Measurements from ENCODE around the gene GOLGA6D. TPM values are rescaled to one million over a fixed set of nuclear protein-coding genes. Genes with fewer than 3 reads are reported as not detected.

The GOLGA6D gene
- total RNA-seq, 1 experiment from 2014 or later = 0.12 TPM

DNA sequence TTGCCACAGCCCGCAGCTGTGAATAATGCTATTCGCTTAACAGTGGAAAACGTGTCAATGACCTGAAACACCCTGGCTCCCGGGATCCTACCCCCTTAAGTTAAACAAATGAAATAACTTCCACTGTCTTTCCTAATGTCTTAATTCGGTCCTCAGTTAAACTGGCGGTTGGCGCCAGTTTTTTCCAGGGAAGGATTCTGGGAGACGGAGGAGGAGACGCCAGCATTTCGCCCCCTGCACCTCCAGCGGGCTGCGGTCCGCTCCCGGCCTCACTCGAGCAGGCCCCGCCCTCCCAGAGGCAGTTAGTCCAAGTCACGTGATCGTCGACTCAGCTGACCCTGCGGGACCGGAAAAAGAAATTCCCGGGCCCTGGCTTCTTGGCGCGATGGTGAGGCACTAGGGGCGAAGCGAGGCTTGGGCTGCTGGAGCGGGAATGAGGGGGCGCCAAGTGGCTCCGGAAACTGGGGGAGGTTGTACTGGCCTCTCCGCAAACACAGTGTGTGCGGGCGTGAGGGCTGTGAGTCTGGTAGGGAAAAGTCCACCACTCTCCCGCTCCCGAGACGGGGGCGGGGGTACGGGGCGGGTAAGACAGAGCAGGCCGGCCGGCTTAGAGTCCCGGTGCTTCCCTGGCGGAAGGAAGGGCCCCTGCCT is 53.2 kb downstream of the GOLGA6D start, which contains the start of gene COMMD4 (continued):
- TF ChIP-seq, protein P1, sequence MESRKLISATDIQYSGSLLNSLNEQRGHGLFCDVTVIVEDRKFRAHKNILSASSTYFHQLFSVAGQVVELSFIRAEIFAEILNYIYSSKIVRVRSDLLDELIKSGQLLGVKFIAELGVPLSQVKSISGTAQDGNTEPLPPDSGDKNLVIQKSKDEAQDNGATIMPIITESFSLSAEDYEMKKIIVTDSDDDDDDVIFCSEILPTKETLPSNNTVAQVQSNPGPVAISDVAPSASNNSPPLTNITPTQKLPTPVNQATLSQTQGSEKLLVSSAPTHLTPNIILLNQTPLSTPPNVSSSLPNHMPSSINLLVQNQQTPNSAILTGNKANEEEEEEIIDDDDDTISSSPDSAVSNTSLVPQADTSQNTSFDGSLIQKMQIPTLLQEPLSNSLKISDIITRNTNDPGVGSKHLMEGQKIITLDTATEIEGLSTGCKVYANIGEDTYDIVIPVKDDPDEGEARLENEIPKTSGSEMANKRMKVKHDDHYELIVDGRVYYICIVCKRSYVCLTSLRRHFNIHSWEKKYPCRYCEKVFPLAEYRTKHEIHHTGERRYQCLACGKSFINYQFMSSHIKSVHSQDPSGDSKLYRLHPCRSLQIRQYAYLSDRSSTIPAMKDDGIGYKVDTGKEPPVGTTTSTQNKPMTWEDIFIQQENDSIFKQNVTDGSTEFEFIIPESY (IDR thresholded peaks at IDR 0.05; ENCODE audit: extremely low read depth, insufficient replicate concordance, low read length) = no peak
- TF ChIP-seq ELF1 (IDR thresholded peaks at IDR 0.05; ENCODE audit: borderline replicate concordance, low read depth) (peak; percentile 68), CBX3 (IDR thresholded peaks at IDR 0.05; ENCODE audit: low read depth) (no peak), POLR2A (IDR thresholded peaks at IDR 0.05; ENCODE audit: borderline replicate concordance, extremely low read depth, insufficient read depth, insufficient read length) (no peak), POLR2AphosphoS5 (IDR thresholded peaks at IDR 0.05; ENCODE audit: low read depth, low read length) (peak; percentile 75), SP1 (IDR thresholded peaks at IDR 0.05; ENCODE audit: low read depth) (peak; percentile 35; the same call in 1 of the 2 replicates)
- TF ChIP-seq, protein P2, sequence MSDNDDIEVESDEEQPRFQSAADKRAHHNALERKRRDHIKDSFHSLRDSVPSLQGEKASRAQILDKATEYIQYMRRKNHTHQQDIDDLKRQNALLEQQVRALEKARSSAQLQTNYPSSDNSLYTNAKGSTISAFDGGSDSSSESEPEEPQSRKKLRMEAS (IDR thresholded peaks at IDR 0.05) = peak; percentile 84

- Histone ChIP-seq H3K4me3 (replicated peaks in 1 of 2; ENCODE audit: low read depth in 1 of 2, low read length in 2 of 2) (no peak overlapping the region), H3K36me3 (ENCODE audit: control insufficient read depth in 1 of 2, insufficient read depth in 2 of 2, low read length in 2 of 2) (no peaks in the 10 kb centered on the region), H3K27me3 (ENCODE audit: insufficient read depth, low read length) (no peaks in the 10 kb centered on the region), H3K4me1 (ENCODE audit: control insufficient read depth in 1 of 2, insufficient read depth in 2 of 2, low read length in 2 of 2) (peaks cover 9 to 14% of the 10 kb centered on the region in 2 experiments), H2AFZ (ENCODE audit: low read depth, low read length, poor library complexity, severe bottlenecking) (no peak overlapping the region), H4K20me1 (ENCODE audit: insufficient read depth) (no peaks in the 10 kb centered on the region), H3K9me3 (ENCODE audit: control insufficient read depth in 1 of 2, insufficient read depth in 1 of 2, low read depth in 1 of 2, low read length in 2 of 2) (no peaks in the 10 kb centered on the region), H3K79me2 (ENCODE audit: insufficient read depth, low read length) (peaks cover 13% of the 10 kb centered on the region), H3K9ac (ENCODE audit: low read length) (no peak overlapping the region), H3K4me2 (ENCODE audit: low read length) (no peak overlapping the region), H3K9me2 (ENCODE audit: insufficient read depth) (no peaks in the 10 kb centered on the region), H3K27ac (ENCODE audit: low read depth, low read length) (no peak overlapping the region)
- BruUV-seq (replicated peaks) = no TSS peak
- DNase-seq (ENCODE audit: low read depth, low spot score) = no peak
- RAD21 ChIA-PET (ENCODE audit: low non-redundant PET in 1 of 2, low total read pairs in 2 of 2, uncharacterized antibody in 2 of 2, unreplicated experiment in 2 of 2) = no interaction called here
- ATAC-seq = no peak
- TF ChIP-seq SRF (IDR thresholded peaks at IDR 0.05; ENCODE audit: low read depth) = no peak
- TF ChIP-seq SP1 (IDR thresholded peaks at IDR 0.05; ENCODE audit: low read depth) = no peak
- TF ChIP-seq, protein P3, sequence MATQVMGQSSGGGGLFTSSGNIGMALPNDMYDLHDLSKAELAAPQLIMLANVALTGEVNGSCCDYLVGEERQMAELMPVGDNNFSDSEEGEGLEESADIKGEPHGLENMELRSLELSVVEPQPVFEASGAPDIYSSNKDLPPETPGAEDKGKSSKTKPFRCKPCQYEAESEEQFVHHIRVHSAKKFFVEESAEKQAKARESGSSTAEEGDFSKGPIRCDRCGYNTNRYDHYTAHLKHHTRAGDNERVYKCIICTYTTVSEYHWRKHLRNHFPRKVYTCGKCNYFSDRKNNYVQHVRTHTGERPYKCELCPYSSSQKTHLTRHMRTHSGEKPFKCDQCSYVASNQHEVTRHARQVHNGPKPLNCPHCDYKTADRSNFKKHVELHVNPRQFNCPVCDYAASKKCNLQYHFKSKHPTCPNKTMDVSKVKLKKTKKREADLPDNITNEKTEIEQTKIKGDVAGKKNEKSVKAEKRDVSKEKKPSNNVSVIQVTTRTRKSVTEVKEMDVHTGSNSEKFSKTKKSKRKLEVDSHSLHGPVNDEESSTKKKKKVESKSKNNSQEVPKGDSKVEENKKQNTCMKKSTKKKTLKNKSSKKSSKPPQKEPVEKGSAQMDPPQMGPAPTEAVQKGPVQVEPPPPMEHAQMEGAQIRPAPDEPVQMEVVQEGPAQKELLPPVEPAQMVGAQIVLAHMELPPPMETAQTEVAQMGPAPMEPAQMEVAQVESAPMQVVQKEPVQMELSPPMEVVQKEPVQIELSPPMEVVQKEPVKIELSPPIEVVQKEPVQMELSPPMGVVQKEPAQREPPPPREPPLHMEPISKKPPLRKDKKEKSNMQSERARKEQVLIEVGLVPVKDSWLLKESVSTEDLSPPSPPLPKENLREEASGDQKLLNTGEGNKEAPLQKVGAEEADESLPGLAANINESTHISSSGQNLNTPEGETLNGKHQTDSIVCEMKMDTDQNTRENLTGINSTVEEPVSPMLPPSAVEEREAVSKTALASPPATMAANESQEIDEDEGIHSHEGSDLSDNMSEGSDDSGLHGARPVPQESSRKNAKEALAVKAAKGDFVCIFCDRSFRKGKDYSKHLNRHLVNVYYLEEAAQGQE (IDR thresholded peaks at IDR 0.05; ENCODE audit: low read depth) = no peak
- TF ChIP-seq ZFX (IDR thresholded peaks at IDR 0.05) = no peak
- no peak for TF ChIP-seq JUND (IDR thresholded peaks at IDR 0.05)
- TF ChIP-seq, protein P2 (IDR thresholded peaks at IDR 0.05) = no peak
- no peak for TF ChIP-seq CEBPB (IDR thresholded peaks at IDR 0.05; ENCODE audit: low read depth)
- no peak for TF ChIP-seq TCF7L2 (IDR thresholded peaks at IDR 0.05; ENCODE audit: borderline replicate concordance, extremely low read depth, insufficient read depth, insufficient read length)
- no peak for TF ChIP-seq CTCF (IDR thresholded peaks at IDR 0.05 in 2 of 3, conservative IDR thresholded peaks at IDR 0.05 in 1 of 3; ENCODE audit: borderline replicate concordance in 1 of 3, insufficient read depth in 1 of 3, low read depth in 2 of 3, low read length in 2 of 3)
- no peak for TF ChIP-seq RAD21 (IDR thresholded peaks at IDR 0.05; ENCODE audit: low read depth)
- CTCF ChIA-PET = no interaction called here
- intact Hi-C loops (cut with micrococcal nuclease) = no loop called here
- POLR2A ChIA-PET = no interaction called here
Observed at GRCh38 chr15:75338661-75339240, 56.1 kb downstream of the GOLGA6D start.
